ENCODE data around the gene UGGT1.
"Not testable (repeated sequence)": the region's sequence is repeated elsewhere in the genome, so short reads cannot be mapped to it uniquely, and the experiment has no call there.

Gene UGGT1

GRCh38 chr2:128115921-128116623 is 25.1 kb downstream of the UGGT1 start:
- no peak for DNase-seq

DNA sequence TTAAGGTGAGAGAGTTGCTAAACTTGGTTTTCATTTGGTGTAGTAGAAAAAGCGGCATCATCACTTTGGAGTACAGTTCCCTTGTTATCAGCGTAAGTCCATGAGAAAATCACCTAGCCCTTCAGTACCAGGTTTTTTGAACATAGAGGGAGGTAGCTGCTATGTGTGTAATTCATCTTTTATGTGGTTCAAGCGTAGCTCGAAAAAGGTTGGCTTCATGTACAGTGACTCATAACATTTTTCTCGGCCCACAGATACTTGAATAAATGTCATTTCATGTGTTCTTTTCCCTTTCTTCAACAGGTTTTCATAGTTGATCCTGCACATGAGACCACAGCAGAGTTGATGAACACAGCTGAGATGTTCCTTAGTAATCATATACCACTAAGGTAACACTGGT is 43.6 kb downstream of the UGGT1 start:
- no peak for DNase-seq

GRCh38 chr2:128137094-128137616 is 46.2 kb downstream of the UGGT1 start:
- no peak for DNase-seq

DNA sequence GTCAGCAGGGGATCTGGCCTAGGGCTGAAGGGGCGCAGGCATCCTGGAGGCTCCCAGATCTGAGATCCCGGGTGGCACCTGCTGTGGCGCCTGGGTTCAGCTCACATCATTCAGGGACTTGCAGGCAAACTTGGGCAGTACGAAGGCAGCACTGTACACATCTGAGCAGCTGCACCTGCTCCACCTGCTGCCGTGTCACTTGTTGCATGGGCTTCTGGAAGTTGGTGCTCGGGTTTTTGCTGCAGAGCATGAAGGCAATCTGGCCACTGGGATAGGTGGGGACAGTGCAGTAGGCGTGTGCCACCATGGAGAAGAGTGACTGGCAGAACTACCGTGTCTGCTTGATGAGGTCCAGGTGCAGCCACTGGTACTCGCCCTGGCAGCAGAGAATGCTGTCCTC is 48.6 kb downstream of the UGGT1 start:
- DNase-seq = no peak

- DNase-seq = no peak
Measured at GRCh38 chr2:128145651-128146050, 54.7 kb downstream of the UGGT1 start.

- no peak for DNase-seq
Measured at GRCh38 chr2:128153786-128154185, 62.8 kb downstream of the UGGT1 start.

DNA sequence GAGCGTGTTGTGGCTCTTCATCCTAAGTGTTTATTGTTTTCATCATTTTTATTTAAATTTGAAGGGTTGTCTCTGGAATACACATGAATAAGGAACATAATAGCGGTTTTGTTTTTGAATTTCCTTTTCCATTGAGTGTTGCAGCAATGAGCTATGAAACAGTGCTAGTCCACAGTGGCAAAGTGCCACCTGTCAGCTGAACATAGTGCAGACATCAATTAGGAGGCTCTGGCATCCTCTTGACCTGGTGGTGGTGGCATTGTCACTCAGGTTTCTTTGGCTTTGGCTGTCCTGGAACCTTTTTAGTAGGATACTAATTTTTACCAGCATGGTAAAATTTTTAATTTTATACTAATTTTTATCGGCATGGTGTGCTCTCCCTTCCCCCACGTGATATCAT is 63.2 kb downstream of the UGGT1 start:
- no peak for DNase-seq

DNA sequence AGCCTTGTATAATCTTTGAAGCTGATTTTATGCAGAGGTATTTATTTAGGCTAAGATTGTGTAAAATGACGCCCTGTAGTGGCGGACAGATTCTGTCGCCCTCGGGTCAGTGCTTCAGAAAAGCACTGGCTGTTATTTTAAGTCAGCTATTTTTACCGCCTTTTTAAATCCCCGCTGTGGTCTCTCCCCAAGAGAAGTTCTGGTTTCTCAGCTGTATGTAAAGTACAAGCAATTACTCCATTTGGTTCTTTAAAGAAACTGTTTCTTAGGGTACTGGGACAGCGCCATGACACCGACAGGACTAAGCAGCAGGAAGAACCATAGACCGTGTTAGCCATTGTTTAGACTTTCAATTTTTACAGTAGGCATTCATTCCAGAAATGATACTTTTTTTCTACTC is 65.0 kb downstream of the UGGT1 start:
- no peak for DNase-seq

GRCh38 chr2:128156812-128157211 is 65.8 kb downstream of the UGGT1 start:
- DNase-seq = no peak

GRCh38 chr2:128157644-128158043 is 66.6 kb downstream of the UGGT1 start:
- no peak for DNase-seq

DNA sequence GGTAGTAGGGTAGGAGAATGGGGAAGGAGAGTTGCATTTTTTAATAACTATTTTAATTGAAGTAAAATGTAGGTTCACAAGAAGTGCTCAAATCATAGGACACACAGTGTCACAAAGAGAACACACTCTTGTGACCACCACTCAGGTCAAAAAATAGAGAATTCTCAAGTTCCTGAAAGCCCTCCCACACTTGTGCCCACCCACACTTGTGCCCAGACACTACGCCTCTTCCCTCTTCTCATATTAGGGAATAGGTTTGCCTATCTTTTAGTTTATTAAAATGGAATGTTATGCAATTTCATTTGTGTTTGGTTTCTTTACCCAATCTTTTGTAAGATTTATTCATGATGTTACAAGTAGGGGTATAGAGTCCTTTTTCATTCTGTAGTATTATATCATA is 67.2 kb downstream of the UGGT1 start:
- no peak for DNase-seq

- no peak for DNase-seq
Measured at GRCh38 chr2:128159437-128159836, 68.4 kb downstream of the UGGT1 start.

DNA sequence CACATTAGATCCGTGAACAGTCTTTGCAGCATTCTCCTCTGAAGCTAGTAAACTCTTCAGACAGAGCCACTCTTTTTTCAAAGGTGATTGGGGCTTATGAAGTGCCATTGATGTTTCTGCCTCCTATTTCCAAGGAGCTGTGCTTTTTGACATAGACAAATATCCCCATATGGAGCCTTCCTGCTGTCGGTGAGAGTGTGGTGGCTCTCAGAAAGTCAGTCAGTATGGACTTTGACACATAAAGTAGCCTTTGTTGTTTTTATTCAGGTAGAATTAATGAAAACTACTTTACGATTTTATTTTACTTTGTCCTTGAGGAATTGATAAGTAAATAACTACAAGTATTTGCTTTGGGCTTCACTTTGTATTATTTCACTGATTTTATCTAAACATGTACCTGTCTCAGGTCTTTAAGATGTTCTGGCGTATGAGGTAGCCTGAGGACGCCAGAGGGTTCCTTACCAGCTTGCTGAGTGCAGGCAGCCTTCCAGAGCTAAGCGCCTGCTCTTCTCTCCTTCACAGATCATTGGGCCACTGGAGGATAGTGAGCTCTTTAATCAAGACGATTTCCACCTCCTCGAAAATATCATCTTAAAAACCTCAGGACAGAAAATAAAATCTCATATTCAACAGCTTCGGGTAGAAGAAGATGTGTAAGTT is 69.7 kb downstream of the UGGT1 start:
- no peak for DNase-seq

- DNase-seq = no peak
Measured at GRCh38 chr2:128162266-128162665, 71.3 kb downstream of the UGGT1 start.

DNA sequence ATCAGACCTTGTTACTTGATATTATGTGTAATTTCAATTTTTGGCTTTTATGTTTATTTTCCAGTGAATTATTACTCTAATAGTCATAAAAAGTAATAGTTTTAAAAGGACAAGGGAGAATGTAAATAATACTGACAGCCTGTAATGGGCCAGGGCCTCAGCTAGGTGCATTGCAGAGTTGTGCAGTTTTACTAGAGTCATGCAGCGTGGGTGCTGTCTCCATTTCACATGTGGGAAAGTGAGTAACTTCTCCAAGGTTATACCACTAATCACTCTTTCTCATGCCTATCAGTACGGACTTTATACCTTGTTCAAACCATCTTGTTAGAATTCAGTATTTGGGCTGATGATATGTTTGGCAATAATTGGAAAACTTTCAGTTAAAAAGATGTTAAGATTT is 73.3 kb downstream of the UGGT1 start:
- DNase-seq = no peak

GRCh38 chr2:128166746-128167353 is 75.8 kb downstream of the UGGT1 start:
- no peak for DNase-seq

GRCh38 chr2:128169094-128169493 is 78.1 kb downstream of the UGGT1 start:
- DNase-seq = no peak

DNA sequence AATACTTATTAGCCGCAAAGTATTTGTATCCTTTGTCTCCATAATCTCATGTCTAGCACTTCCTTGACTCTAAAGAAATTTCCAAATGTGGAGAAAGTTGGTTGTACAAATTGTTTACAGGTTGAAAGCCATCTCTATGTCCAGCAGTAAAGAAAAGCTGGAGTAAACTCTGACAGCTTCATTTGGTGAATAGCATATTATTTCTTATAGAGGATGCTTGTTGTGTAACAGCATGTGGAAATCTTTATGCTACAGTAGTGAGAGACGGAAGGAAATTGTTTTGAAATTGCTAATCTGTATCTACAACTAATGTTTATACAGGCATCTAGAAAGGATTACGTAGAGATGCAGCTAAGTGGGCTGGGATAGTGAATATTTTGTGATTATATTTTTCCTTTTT is 78.5 kb downstream of the UGGT1 start:
- DNase-seq = no peak

DNA sequence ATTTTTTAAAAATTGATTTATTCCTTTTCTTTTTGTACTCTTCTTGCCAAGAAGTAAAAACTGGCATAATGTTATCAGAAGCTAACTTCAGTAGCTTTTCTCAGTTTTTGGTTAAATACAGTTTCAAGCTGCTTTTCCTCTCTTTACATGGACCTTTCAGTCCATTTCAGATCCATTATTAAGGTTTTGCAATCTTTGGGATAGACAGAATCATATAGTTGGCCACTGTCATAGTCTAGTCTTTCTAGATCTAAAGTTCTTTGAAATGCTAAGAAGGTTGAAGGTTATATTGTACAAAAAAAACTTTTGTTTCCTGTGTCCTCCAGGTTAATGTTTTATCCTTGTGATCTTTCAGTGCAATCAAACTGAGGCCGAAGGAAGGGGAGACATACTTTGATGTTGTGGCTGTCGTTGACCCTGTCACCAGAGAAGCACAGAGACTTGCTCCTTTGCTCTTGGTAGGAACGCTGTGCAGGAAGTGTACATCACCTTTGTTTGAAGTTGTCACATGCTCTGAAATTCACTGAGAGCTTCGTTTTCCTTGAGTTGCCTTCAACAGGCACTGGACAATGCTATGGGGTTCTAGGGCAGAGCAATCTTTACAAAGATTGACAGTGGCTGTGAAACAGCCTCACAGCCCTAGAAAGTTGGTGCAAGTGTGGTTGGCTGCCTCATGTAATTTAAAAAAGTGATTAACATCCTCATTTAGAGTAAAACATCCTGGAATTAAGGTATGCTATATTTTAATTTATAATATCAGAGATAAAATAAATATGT is 79.1 kb downstream of the UGGT1 start:
- DNase-seq = no peak

DNA sequence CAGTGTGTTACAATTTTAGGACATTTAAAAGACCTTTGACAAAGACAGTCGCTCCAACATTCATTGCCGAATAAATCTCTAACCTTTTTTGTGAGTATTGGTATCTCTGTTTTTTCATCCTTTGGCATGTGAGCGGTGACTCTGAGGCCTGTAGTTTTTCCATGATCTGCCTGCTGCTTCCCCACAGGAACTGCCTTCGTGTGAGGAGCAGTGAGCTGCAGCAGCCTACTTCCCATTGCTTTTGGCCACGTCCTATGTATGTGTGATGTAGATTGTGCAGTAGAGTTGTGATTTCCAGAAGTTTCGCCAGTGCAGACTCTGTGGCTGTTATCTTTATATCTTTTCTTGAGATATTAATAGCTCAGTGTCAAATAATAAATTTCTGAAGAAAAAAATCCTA is 79.8 kb downstream of the UGGT1 start:
- no peak for DNase-seq

DNA sequence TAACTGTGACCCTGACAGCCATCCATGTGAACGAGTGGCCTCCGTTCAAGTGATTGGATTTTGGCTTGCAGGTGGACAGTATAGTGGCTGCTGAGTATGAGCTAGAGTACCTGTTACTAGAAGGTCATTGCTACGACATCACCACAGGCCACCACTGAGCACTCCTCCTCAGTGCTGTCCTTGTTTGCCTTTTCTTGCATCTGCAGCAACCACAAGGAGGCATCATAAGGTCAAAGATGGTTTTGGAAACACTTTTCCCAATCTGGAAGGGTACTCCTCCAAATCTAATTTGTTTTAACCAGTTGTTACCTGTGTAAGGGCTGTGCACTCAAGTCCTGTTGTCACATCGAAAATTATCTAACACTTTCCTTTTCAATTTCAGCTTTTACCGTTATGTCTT is 81.2 kb downstream of the UGGT1 start:
- no peak for DNase-seq

GRCh38 chr2:128174067-128174466 is 83.1 kb downstream of the UGGT1 start:
- not testable (repeated sequence) for DNase-seq

DNA sequence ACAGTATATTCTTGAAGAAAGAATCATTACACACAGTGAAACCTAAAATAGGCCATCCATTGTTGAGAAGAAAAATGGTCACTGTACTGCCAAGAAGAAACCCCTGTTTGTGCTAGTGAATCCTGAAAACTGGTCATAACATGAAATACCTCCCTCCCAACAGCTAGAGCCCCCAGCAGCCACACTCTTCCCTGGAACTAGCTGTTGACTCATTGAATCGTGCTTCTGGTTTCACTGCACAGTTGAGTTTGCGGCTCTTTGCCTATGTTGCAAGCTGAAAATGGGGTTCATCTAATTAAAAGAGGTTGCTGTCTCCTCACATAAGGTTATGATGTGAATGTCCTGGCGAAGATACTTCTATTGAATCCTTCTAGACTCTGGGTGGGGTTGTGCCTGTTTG is 86.3 kb downstream of the UGGT1 start:
- DNase-seq = no peak
